Measurements from ENCODE around the gene FGD4.

FGD4 gene

DNA sequence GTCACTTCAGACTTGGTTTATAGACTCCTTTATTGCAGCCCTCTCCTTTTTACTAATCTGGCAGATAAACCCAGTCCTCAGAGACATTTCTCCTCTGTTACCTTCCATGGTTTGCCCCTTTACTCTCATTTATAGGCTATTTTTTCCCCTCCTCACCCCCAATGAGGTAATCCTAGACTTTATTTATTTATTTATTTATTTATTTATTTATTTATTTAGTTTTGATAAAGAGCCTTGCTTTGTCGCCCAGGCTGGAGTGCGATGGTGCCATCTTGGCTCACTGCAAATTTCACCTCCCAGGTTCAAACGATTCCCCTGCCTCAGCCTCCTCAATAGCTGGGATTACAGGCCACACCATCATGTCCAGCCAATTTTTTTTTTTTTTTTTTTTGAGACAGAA lies 8.4 kb downstream of the FGD4 start:
- DNase-seq (ENCODE audit: low spot score) = no peak

GRCh38 chr12:32413412-32413811 lies 14.1 kb downstream of the FGD4 start:
- no peak for DNase-seq (ENCODE audit: low spot score)

DNA sequence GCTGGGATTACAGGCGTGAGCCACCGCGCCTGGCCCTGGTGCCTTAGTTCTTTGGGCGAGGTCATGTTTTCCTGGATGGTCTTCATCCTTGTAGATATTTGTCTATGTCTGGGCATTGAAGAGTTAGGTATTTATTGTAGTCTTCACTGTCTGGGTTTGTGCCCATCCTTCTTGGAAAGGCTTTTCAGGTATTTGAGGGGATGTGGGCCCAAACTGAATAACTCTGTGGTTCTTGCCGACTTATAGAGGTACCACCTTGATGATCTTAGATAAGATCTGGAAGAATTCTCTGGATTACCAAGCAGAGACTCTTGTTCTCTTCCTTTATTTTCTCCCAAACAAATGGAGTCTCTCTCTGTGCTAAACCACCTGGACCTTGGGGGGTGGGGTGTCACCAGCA lies 18.9 kb downstream of the FGD4 start:
- no peak for DNase-seq (ENCODE audit: low spot score)

DNA sequence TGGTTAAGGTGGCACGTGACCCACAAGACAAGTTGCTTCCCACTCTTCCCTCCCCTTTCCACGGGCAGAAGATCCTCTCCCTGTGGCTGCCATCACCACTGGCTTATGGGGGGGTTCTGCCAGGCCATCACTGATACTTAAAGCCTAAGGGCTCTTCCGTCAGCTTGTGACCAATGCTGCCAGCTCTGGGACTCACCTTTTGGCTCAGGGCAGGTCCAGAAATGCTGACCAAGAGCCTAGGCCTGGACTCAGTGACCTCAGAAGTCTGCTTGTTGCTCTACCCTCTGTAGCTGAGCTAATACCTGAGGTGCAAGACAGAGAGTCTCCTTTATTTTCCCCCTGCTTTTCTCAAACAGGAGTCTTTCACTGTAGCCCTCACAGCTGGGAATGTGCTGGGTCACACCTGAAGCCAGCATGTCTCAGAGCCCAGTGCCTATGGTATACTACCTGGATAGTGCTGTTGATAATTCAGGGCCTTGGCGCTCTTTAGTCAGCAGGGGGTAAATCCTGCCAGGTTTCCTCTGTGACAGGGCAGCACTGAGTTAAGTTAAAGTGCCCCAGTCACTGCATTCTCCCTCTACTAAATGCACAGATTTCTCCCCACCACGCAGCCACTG lies 19.7 kb downstream of the FGD4 start:
- DNase-seq (ENCODE audit: low spot score) = no peak

DNA sequence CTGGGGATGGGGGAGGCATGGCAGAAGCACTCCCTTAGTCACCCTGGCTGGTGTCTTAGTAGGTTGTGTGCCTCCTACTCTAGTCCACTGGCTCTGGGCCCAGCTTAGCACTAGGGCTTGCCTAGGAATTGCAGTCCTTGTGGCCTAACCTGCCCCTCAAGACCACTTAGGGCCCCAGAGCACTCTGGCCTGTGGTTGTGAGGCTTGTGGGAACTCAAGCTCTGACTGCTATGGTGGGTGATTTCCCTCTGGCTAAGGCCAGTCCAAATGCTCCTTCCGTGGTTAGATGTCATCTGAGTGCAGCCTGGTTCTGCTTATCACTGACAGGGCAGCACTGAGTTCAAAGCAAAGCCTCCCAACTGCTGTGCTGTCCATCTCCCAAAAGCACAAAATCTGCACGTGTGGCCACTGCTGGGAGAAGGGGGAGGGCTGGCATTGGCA lies 20.2 kb downstream of the FGD4 start:
- no peak for DNase-seq (ENCODE audit: low spot score)

- DNase-seq (ENCODE audit: low spot score) = no peak
These were observed 21.0 kb downstream of the FGD4 start for GRCh38 chr12:32420356-32420755.

GRCh38 chr12:32423559-32423958 lies 24.2 kb downstream of the FGD4 start:
- no peak for DNase-seq (ENCODE audit: low spot score)

DNA sequence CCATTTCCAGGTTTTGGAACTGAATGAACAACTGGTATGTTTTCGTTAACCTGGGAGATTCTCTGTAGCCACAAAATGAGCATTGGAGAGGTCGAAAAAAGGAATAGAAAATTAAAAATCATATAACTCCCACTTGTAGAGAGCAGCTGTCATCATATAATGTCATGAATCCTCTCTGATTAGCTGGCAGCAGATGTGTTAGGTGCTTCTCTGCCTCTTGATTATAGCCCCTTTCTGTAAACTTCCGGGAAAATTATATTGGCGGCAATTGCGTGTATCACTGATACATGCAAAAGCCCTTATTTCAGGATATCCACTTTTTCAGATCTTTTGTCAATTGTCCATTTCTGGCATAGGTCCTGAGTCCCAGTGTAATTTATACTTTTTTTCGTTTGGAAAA lies 31.7 kb downstream of the FGD4 start:
- no peak for DNase-seq (ENCODE audit: low spot score)

GRCh38 chr12:32435921-32436705 lies 36.8 kb downstream of the FGD4 start:
- no peak for DNase-seq (ENCODE audit: low spot score)

DNA sequence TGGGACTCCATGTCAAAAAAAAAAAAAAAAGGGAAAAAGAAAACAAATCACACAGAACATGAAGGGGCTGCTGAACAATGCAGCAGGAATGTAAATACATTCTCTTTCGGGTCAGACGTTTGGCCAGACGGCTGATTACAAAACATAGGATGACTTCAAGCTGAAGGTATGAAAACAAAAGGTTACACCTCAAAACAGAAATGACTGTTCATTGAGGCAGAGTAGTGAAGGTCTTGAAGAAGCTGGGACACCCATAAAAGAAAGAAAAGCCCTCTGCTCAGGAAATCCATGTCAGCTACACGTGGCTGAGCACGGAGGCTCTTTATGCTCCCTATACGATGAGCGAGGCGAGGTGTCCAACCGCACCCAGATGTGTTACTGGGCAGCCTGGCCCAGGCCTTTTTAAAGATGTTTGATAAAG lies 37.7 kb downstream of the FGD4 start:
- peak; percentile 66 for DNase-seq (ENCODE audit: low spot score)

GRCh38 chr12:32440120-32440865 lies 40.9 kb downstream of the FGD4 start:
- no peak for DNase-seq (ENCODE audit: low spot score)

DNA sequence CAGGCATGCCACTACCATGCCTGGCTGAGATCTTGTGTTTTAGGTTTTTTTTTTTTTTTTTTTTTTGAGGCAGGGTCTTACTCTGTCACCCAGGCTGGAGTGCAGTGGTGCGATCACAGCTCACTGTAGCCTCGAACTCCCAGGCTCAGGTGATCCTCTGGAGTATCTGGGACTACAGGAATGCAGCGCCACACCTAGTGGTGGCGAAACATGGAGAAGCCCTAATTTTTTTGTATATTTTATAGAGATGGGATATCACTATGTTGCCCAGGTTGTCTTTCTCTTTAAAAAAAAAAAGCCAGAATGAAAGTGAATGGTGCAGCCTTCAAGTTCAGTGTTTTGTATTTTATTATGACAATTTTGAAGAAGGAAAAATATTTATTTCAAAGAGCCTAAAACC lies 44.1 kb downstream of the FGD4 start:
- DNase-seq (ENCODE audit: low spot score) = no peak

DNA sequence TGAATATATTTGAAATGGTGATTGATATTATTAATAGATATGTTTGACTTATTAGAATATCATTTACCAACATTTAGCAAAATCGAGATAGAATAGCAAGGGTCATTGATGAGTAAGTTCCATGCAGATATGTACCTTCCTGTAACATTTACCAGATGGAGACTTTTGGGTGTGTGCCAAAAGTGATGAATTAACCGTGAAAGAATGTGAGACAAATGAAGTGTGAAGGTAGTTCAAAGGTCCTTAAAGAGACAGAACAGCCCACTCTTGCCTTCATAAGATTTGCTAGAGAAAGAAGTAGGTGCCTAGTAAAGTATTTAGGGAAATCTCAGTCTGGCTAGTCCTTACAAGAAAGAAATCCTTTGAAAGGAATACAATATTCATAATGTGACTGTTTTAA lies 45.5 kb downstream of the FGD4 start:
- no peak for DNase-seq (ENCODE audit: low spot score)

GRCh38 chr12:32445356-32445755 lies 46.0 kb downstream of the FGD4 start:
- no peak for DNase-seq (ENCODE audit: low spot score)

- no peak for DNase-seq (ENCODE audit: low spot score)
These were observed 47.2 kb downstream of the FGD4 start for GRCh38 chr12:32446316-32447119.

DNA sequence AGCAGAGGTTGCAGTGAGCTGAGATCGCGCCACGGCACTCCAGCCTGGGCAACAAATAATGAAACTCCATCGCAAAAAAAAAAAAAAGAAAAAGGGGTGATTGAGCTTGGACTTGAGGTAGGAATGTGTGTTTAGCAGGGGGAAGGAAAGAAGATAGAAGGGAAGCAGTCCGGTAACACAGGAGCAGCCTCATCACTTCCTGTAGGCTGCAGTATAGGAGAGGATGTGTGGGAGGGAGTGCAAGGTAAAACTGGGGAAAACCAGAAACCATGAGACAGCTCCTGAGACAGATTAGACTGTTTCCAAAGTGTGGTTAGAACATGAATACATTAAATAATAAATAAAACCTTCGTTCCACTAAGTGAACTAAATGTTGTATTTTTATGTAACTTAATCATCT lies 49.2 kb downstream of the FGD4 start:
- no peak for DNase-seq (ENCODE audit: low spot score)

GRCh38 chr12:32450363-32450762 lies 51.0 kb downstream of the FGD4 start:
- no peak for DNase-seq (ENCODE audit: low spot score)

DNA sequence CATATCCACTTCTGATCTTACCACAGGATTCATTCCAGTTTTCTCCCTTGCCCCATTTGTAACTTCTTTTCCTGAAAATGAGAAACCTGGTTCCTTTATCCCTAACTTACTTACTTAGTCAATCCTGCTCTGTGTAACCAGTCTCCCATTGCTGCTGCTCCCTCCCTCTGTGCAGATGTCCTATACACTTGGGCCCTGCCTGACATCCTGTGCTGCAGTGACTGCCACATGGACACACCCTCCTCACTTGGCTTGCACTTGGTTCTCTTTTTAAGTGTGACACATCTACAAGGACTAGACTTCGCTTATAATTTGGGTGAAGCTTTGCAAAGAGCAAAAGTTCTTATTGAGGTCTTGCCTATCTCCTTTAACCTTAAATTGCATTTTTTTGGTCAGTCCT lies 51.4 kb downstream of the FGD4 start:
- no peak for DNase-seq (ENCODE audit: low spot score)

DNA sequence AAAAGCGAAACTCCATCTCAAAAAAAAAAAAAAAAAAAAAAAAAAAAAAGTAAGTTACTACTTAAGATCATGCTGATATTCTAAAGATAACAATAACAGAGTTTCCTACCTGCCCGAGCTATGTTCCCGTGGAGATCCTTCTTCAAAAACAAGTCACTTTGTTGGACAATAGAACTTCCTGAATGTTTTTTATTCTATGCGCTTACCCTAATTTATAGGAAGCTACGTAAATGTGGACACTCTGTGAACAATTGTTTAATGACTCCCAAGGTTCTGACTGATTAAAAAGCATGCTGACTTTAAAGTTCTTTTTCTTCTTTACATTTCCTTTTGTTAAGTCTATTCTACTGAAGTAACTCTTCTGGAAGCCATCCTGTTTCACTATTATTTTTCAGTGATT lies 52.5 kb downstream of the FGD4 start:
- DNase-seq (ENCODE audit: low spot score) = no peak

- no peak for DNase-seq (ENCODE audit: low spot score)
These were observed 54.7 kb downstream of the FGD4 start for GRCh38 chr12:32454075-32454474.

GRCh38 chr12:32454866-32455265 lies 55.5 kb downstream of the FGD4 start:
- no peak for DNase-seq (ENCODE audit: low spot score)

GRCh38 chr12:32455607-32456071 lies 56.3 kb downstream of the FGD4 start:
- peak; percentile 51 for DNase-seq (ENCODE audit: low spot score)

Data from hepatic stellate cell (primary cell).